OCI-LY3 (cell line): ENCODE data around the gene CD38.

Experiments
- EZH2phosphoT487 ChIP-seq: fragments of 200-600 bp; shearing (Covaris generic); IDR thresholded peaks from 2 replicates; pipeline ENCODE4 v1.6.1; 2018; ENCODE audit warnings: antibody characterized with exemption, mixed run types, low read depth
- TF ChIP-seq, protein P1 (sequence below): fragments of 200-600, 300-600 bp; sonication (generic); IDR thresholded peaks from 2 replicates; pipeline ENCODE4 v1.5.1; 2014; ENCODE audit warnings: antibody characterized with exemption, low read length, low read depth

DNA sequence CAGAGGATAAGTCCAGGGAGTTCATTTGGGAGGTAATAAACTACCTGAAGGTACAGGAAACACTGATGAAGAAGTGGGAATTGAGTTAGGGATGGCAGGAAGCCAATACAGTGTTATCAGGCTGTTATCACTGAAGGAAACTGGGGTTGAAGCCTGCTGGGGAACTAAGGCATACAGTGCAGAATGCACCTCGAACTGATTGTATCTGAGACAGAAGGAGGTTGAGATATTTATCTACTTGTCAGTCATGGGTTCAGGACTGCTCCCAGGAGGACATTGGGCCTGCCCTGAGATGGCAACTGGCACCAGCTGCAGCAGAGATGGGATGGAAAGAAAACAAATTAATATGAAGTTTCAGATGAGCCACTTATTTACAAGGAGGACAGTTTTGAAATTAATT lies 35.5 kb upstream of the CD38 start:
- TF ChIP-seq, protein P1, sequence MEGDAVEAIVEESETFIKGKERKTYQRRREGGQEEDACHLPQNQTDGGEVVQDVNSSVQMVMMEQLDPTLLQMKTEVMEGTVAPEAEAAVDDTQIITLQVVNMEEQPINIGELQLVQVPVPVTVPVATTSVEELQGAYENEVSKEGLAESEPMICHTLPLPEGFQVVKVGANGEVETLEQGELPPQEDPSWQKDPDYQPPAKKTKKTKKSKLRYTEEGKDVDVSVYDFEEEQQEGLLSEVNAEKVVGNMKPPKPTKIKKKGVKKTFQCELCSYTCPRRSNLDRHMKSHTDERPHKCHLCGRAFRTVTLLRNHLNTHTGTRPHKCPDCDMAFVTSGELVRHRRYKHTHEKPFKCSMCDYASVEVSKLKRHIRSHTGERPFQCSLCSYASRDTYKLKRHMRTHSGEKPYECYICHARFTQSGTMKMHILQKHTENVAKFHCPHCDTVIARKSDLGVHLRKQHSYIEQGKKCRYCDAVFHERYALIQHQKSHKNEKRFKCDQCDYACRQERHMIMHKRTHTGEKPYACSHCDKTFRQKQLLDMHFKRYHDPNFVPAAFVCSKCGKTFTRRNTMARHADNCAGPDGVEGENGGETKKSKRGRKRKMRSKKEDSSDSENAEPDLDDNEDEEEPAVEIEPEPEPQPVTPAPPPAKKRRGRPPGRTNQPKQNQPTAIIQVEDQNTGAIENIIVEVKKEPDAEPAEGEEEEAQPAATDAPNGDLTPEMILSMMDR, result no peak
- TF ChIP-seq EZH2phosphoT487, result no peak
